Measurements from ENCODE around the gene NOD2. TPM values are rescaled to one million over a fixed set of nuclear protein-coding genes. Genes with fewer than 3 reads are reported as not detected.

NOD2 gene
- total RNA-seq, 1 experiment from 2014 or later: 0.17 TPM

DNA sequence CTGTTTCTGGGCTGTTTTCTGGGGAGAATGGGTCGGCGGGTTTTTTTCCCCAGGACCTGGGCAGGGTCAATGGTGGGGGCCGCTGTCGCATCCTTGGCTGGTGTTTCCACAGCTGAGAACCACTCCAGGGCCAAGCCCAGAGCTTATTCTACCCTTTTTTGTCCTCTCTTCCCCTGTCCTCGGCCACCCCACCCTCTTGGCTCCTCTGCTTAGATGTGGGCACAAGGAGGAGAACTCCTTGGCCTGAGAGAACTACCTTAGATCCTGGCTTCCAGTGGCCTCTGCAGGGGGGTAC, 4.0 kb downstream of the NOD2 start:
- no peak overlapping the region for H3K18ac ChIP-seq (ENCODE audit: insufficient read length, low read depth, low read length)
- no peaks in the 10 kb centered on the region for H3K79me2 ChIP-seq (ENCODE audit: insufficient read depth, low read length)
- no peak overlapping the region for H3K4me3 Mint-ChIP-seq
- no peak overlapping the region for H3K9ac ChIP-seq (ENCODE audit: extremely low read depth, insufficient read length, low read length)
- H3K4me2 ChIP-seq (ENCODE audit: insufficient read depth, insufficient read length, low read length): no peak overlapping the region
- no peak overlapping the region for H2AFZ ChIP-seq (ENCODE audit: low read length)
- no peaks in the 10 kb centered on the region for H3K9me3 ChIP-seq (ENCODE audit: control insufficient read depth, low read depth, low read length)
- no peak overlapping the region for H4K91ac ChIP-seq (ENCODE audit: insufficient read length, low read depth, low read length)
- H3K4ac ChIP-seq (ENCODE audit: low read depth, low read length): no peak overlapping the region
- H2AK5ac ChIP-seq (ENCODE audit: insufficient read length, low read length): no peak overlapping the region
- no peak overlapping the region for H3K14ac ChIP-seq (ENCODE audit: insufficient read depth, low read length)
- no peak overlapping the region for H3T11ph ChIP-seq (ENCODE audit: low read length)
- peaks cover 9 to 11% of the 10 kb centered on the region in 2 experiments for H3K4me1 Mint-ChIP-seq
- H2BK5ac ChIP-seq (ENCODE audit: insufficient read length, low read length): no peak overlapping the region
- no peaks in the 10 kb centered on the region for H3K36me3 Mint-ChIP-seq (ENCODE audit: insufficient read depth in 1 of 3, low read depth in 3 of 3)
- no peaks in the 10 kb centered on the region for H3K4me1 ChIP-seq (ENCODE audit: insufficient read depth, low read length)
- H3K27me3 ChIP-seq (ENCODE audit: insufficient read depth, low read length): peaks cover 8% of the 10 kb centered on the region; the same call in 1 of the 2 replicates
- H3K23ac ChIP-seq (ENCODE audit: insufficient read length, low read depth, low read length): no peak overlapping the region
- no peak overlapping the region for H3K56ac ChIP-seq (ENCODE audit: insufficient read length, low read depth, low read length)
- peaks cover 6% of the 10 kb centered on the region for H3K23me2 ChIP-seq (ENCODE audit: insufficient read length, low read depth, low read length, poor library complexity, severe bottlenecking)
- H3K27ac ChIP-seq (ENCODE audit: insufficient read length, low read depth, low read length): no peak overlapping the region
- no peak for DNase-seq
- H2BK120ac ChIP-seq (ENCODE audit: low read depth, low read length, poor library complexity, severe bottlenecking): no peak overlapping the region
- H2BK15ac ChIP-seq (ENCODE audit: low read depth, low read length): no peak overlapping the region
- H4K20me1 ChIP-seq (ENCODE audit: control insufficient read depth, insufficient read depth, insufficient read length): no peaks in the 10 kb centered on the region
- no peak overlapping the region for H2BK12ac ChIP-seq (ENCODE audit: insufficient read length, low read depth, low read length)
- H3K27ac Mint-ChIP-seq: no peak overlapping the region
- H3K9me3 Mint-ChIP-seq: no peaks in the 10 kb centered on the region; a peak in 2 of 5 replicates
- peaks cover 39% of the 10 kb centered on the region for H3K27me3 Mint-ChIP-seq (ENCODE audit: low read depth)
- no CpG with 5 or more reads among the region's 5 CpGs for WGBS (ENCODE audit: extremely low coverage, insufficient read length, low lambda C conversion rate)
- no peaks in the 10 kb centered on the region for H3K79me1 ChIP-seq (ENCODE audit: insufficient read depth, low read depth, low read length, poor library complexity, severe bottlenecking)
- TF ChIP-seq, protein P1, sequence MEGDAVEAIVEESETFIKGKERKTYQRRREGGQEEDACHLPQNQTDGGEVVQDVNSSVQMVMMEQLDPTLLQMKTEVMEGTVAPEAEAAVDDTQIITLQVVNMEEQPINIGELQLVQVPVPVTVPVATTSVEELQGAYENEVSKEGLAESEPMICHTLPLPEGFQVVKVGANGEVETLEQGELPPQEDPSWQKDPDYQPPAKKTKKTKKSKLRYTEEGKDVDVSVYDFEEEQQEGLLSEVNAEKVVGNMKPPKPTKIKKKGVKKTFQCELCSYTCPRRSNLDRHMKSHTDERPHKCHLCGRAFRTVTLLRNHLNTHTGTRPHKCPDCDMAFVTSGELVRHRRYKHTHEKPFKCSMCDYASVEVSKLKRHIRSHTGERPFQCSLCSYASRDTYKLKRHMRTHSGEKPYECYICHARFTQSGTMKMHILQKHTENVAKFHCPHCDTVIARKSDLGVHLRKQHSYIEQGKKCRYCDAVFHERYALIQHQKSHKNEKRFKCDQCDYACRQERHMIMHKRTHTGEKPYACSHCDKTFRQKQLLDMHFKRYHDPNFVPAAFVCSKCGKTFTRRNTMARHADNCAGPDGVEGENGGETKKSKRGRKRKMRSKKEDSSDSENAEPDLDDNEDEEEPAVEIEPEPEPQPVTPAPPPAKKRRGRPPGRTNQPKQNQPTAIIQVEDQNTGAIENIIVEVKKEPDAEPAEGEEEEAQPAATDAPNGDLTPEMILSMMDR (conservative IDR thresholded peaks at IDR 0.05): no peak
- H4K8ac ChIP-seq (replicated peaks; ENCODE audit: insufficient read length, low read depth, low read length): no peak overlapping the region
- no peak overlapping the region for H2BK20ac ChIP-seq (ENCODE audit: low read depth, low read length, poor library complexity, severe bottlenecking)
- no peak overlapping the region for H4K5ac ChIP-seq (ENCODE audit: insufficient read length, low read depth, low read length)

Data from H9 (cell line).